Ovary (tissue), 9 donors: ENCODE measurements around the gene FGF12. TPM values are rescaled to one million over a fixed set of nuclear protein-coding genes. Genes with fewer than 3 reads are reported as not detected.

Experiments
- DNase-seq, 5 donors: peaks; one replicate each; pipeline ENCODE4 v3.0.0-alpha.2; 2019 to 2020
- H3K27ac ChIP-seq, 2 donors: fragments of 200-600 bp; one replicate each; pipeline versions ENCODE4 v1.5.1 to v1.8.0; 2019 to 2022
- H3K27me3 ChIP-seq: fragments of 200-600 bp; one replicate; pipeline ENCODE4 v1.8.0; 2022
- H3K36me3 ChIP-seq: fragments of 200-600 bp; sonication (generic); one replicate; pipeline ENCODE4 v1.5.1; 2019
- H3K4me1 ChIP-seq: one replicate; pipeline ENCODE4 v1.8.1; 2013; ENCODE audit warnings: mild to moderate bottlenecking, moderate library complexity; ENCODE audit not compliant: insufficient read depth
- H3K4me3 ChIP-seq: fragments of 200-600 bp; sonication (generic); one replicate; pipeline ENCODE4 v1.5.1; 2017
- H3K9me3 ChIP-seq, 2 donors: fragments of 200-600 bp in 1 of 2; sonication (generic) in 1 of 2; one replicate each; pipeline versions ENCODE4 v1.5.1 to v1.8.1; 2013 to 2019; ENCODE audit warnings: mild to moderate bottlenecking in 1 of 2, moderate library complexity in 1 of 2
- EP300 ChIP-seq: sonication (generic); formaldehyde crosslinking; IDR thresholded peaks from one replicate; pipeline ENCODE4 v1.6.1; 2017; ENCODE audit warnings: antibody characterized with exemption
- POLR2A ChIP-seq: fragments of 450-650 bp; IDR thresholded peaks from one replicate; pipeline ENCODE4 v1.6.1; 2017; ENCODE audit warnings: antibody characterized with exemption, mild to moderate bottlenecking, moderate library complexity
- WGBS, 3 donors: extraction: QIAGEN DNeasy Blood & Tissue Kit in 1 of 3; methylation state at CpG; one replicate each; pipeline versions ENCODE4 v1.1.5 to v1.1.7; 2013 to 2017; 5-methylcytosine and 5-hydroxymethylcytosine counted together
- intact Hi-C, 4 donors: fragments of 100-400 bp; cut with DNase I; formaldehyde crosslinking; loops; one replicate each; pipeline versions ENCODE4 v1.11.0 to v1.15.1; 2022 to 2023
- polyA plus RNA-seq, 2 donors: library from polyadenylated mRNA; stranded (reverse); fragments of 200-250 nt in 1 of 2; fragments of 350-450 nt in 1 of 2; fragmentation: Illumina TruSeq in 1 of 2; extraction: RNeasy Lipid Tissue Mini Kit (QIAGEN cat#74804) in 1 of 2; gene quantifications; one replicate each; pipeline ENCODE4 v1.2.3, GENCODE V29; 2013 to 2014
- total RNA-seq, 7 donors: library from RNA; depleted of rRNA in 2 of 7; stranded (reverse); fragments of >200 nt in 2 of 7; fragmentation: NEBNext Ultra II Directional in 3 of 7; extraction: Animal tissue kit (Norgen Biotek cat#: 25700) in 3 of 7; gene quantifications; one replicate each; pipeline versions ENCODE4 v1.1.0 to v1.2.4, GENCODE V29; 2016 to 2023
- TF ChIP-seq, protein P1 (sequence below), 3 donors: fragments of 450-650 bp in 2 of 3; fragments of 200-600 bp in 1 of 3; IDR thresholded peaks; one replicate each; pipeline versions ENCODE4 v1.5.1 to v1.8.0; 2016 to 2022; ENCODE audit warnings: antibody characterized with exemption in 3 of 3, mild to moderate bottlenecking in 1 of 3
- donor health status: DM: no; HTN: no; CAD: no; lungs with moderate emphysema.
- donor health status: DM: no; HTN: no; CAD: no.
- donor health status: Bipolar disorder and iron deficiency.
- donor health status: DM: yes; HTN: yes; CAD: no.
- donor health status: DM: no; HTN: no; CAD: no.
- donor health status: DM: yes; HTN: yes; CAD: no.

FGF12 gene
- total and polyA plus RNA-seq, 9 donors = 0.24 to 4.0 (median 1.7) TPM

DNA sequence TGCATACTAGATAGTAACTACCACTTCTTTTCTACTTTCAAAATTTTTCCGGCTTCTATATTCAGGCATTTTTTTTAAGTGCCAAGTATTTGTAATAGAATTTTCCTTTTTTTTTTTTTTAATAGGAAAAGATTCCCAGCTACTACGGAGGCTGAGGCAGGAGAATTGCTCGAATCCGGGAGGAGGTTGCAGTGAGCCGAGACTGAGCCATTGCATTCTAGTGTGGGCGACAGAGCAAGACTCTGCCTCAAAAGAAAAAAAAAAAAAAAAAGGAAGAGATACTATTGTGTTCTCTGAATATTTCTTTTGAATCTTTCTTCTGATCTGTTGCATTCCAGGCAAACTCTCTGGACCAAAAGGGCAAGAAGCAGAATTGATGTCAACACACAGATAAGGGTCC lies 557.3 kb downstream of the FGF12 start:
- 19 to 57% (median 24%) methylated on average over 6 of the region's 6 CpGs for WGBS, 3 donors
- no peak for DNase-seq
- no peaks in the 10 kb centered on the region for H3K27me3 ChIP-seq
- TF ChIP-seq, protein P1, sequence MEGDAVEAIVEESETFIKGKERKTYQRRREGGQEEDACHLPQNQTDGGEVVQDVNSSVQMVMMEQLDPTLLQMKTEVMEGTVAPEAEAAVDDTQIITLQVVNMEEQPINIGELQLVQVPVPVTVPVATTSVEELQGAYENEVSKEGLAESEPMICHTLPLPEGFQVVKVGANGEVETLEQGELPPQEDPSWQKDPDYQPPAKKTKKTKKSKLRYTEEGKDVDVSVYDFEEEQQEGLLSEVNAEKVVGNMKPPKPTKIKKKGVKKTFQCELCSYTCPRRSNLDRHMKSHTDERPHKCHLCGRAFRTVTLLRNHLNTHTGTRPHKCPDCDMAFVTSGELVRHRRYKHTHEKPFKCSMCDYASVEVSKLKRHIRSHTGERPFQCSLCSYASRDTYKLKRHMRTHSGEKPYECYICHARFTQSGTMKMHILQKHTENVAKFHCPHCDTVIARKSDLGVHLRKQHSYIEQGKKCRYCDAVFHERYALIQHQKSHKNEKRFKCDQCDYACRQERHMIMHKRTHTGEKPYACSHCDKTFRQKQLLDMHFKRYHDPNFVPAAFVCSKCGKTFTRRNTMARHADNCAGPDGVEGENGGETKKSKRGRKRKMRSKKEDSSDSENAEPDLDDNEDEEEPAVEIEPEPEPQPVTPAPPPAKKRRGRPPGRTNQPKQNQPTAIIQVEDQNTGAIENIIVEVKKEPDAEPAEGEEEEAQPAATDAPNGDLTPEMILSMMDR (IDR thresholded peaks at IDR 0.05) = no peak
- TF ChIP-seq POLR2A (no peak), EP300 (no peak)
- H3K4me3 ChIP-seq = no peak overlapping the region
- no peaks in the 10 kb centered on the region for H3K9me3 ChIP-seq
- no peak overlapping the region for H3K27ac ChIP-seq
- intact Hi-C loops = no loop called here
- H3K4me1 ChIP-seq = peaks cover 3% of the 10 kb centered on the region
- H3K36me3 ChIP-seq = no peaks in the 10 kb centered on the region

DNA sequence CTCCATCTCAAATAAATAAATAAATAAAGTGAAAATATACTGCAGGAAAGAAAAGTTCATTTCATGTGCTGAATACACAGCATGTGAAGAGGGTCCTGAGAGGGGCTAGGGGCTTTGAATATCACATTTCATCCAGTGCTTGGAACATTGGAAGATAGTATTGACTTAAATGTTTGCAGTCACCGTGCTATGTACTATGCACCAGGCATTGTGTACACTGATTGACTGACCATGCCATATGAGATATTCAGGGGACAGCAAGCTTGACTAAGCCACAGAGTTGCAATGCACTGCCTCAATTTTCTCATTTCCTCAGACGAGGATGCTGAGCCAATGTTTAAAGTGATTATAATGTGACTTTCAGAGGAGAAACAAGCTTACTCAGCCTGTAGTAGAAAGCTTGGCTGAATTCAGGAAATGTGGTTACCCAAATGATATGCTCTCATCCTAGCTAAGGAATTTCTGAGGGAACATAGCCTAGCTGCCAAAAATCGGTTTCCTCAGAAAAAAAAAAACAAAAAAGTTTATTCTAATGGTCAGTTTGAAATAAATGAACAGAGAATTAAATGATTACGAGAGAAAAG lies 557.9 kb downstream of the FGF12 start:
- intact Hi-C loops = no loop called here
- Histone ChIP-seq H3K36me3 (no peaks in the 10 kb centered on the region), H3K27me3 (no peaks in the 10 kb centered on the region), H3K27ac (no peak overlapping the region), H3K4me1 (peaks cover 3% of the 10 kb centered on the region), H3K9me3 (no peaks in the 10 kb centered on the region), H3K4me3 (no peak overlapping the region)
- no peak for DNase-seq
- WGBS, 3 donors = 41 to 62% (median 42%) methylated on average over 4 of the region's 4 CpGs
- TF ChIP-seq EP300 (no peak), POLR2A (no peak)
- TF ChIP-seq, protein P1 (IDR thresholded peaks at IDR 0.05) = no peak

DNA sequence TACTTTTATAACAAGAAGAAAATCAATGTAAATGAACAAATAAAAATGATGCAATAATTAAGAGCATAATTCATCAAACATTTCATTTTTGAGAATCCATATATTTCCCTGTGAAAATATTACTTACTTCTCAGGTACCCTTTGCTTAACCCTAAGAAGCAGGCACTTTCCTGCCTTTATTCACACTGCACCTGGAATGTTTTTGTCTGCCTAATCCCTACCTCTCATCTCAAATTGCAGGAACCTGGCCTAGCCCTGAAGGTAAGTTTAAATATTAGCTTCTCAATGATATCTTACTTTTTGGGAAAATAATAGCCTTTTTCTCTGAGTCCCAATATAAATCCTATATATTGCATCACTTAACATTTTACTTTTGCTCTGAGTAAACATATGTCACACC lies 559.1 kb downstream of the FGF12 start:
- no peaks in the 10 kb centered on the region for H3K9me3 ChIP-seq
- H3K27me3 ChIP-seq = no peaks in the 10 kb centered on the region
- peaks cover 3% of the 10 kb centered on the region for H3K4me1 ChIP-seq
- DNase-seq = no peak
- no peak overlapping the region for H3K4me3 ChIP-seq
- no peaks in the 10 kb centered on the region for H3K36me3 ChIP-seq
- no peak overlapping the region for H3K27ac ChIP-seq
- intact Hi-C loops = no loop called here
- no peak for TF ChIP-seq EP300
- TF ChIP-seq, protein P1 (IDR thresholded peaks at IDR 0.05) = no peak
- TF ChIP-seq POLR2A = no peak

DNA sequence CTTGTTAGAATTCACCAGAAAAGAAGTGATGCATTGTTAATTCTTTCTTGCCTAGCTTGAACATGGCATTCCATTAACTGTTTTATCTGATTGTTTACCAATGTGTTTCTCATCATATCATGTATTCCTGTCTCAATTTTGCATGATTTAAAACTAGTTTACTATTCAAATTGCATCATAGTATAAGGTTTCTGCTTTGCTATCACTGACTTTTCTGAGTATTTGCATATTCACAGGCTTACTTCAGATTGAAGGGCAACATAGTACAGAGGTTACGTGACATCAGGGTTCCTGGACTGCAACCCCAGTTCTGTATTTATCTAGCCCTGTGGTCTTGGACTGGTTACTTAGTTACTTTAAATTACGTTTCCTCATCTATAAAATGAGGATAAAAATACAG lies 561.8 kb downstream of the FGF12 start:
- Histone ChIP-seq H3K27me3 (no peaks in the 10 kb centered on the region), H3K27ac (no peak overlapping the region), H3K4me1 (peaks cover 3% of the 10 kb centered on the region), H3K36me3 (no peaks in the 10 kb centered on the region), H3K4me3 (no peak overlapping the region), H3K9me3 (no peaks in the 10 kb centered on the region)
- intact Hi-C loops = no loop called here
- DNase-seq = no peak
- no peak for TF ChIP-seq POLR2A
- TF ChIP-seq, protein P1 (IDR thresholded peaks at IDR 0.05) = no peak
- no peak for TF ChIP-seq EP300
- WGBS, 3 donors = 64 to 95% (median 69%) methylated on average over 2 of the region's 2 CpGs
